ENCODE results near the gene ACYP2.
"Not testable (repeated sequence)": the region's sequence is repeated elsewhere in the genome, so short reads cannot be mapped to it uniquely, and the experiment has no call there.

DNA sequence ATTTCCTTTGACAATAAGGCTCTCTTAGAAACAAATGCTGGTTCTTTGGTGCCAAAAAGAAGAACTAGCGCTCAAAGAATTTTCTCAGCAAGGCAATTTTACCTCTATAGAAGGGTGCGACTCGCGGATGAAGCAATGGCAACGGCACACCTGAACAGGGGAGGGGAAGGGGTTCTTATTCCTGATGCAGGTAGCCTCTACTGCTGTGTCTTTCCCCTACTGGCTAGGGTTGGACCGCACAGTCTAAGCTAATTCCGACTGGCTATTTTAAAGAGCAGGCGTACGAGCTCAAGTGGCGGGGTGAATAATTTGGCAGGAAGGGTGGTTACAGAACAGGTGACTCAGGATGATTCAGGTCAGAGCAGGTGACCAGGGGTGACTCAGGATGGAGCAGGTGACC is 1.2 kb downstream of the ACYP2 start:
- TF ChIP-seq SP1 (IDR thresholded peaks at IDR 0.05); HDGF (IDR thresholded peaks at IDR 0.05; ENCODE audit: borderline replicate concordance); SUZ12 (IDR thresholded peaks at IDR 0.05); BHLHE40 (IDR thresholded peaks at IDR 0.05; ENCODE audit: borderline replicate concordance); CTBP1 (IDR thresholded peaks at IDR 0.05; ENCODE audit: borderline replicate concordance); FOXM1 (IDR thresholded peaks at IDR 0.05; ENCODE audit: borderline replicate concordance); ZNF384 (IDR thresholded peaks at IDR 0.05); ELF4 (IDR thresholded peaks at IDR 0.05); FOXA1 (IDR thresholded peaks at IDR 0.05); NFRKB (IDR thresholded peaks at IDR 0.05); TARDBP (IDR thresholded peaks at IDR 0.05); L3MBTL2 (conservative IDR thresholded peaks at IDR 0.05): not testable (repeated sequence)
- TF ChIP-seq, protein P1, sequence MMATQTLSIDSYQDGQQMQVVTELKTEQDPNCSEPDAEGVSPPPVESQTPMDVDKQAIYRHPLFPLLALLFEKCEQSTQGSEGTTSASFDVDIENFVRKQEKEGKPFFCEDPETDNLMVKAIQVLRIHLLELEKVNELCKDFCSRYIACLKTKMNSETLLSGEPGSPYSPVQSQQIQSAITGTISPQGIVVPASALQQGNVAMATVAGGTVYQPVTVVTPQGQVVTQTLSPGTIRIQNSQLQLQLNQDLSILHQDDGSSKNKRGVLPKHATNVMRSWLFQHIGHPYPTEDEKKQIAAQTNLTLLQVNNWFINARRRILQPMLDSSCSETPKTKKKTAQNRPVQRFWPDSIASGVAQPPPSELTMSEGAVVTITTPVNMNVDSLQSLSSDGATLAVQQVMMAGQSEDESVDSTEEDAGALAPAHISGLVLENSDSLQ (IDR thresholded peaks at IDR 0.05): not testable (repeated sequence)
